ENCODE results near the gene ZNF25. TPM values are rescaled to one million over a fixed set of nuclear protein-coding genes. Genes with fewer than 3 reads are reported as not detected.
"Not testable (repeated sequence)": the region's sequence is repeated elsewhere in the genome, so short reads cannot be mapped to it uniquely, and the experiment has no call there.

The ZNF25 gene
- 3.2 TPM for polyA plus RNA-seq

DNA sequence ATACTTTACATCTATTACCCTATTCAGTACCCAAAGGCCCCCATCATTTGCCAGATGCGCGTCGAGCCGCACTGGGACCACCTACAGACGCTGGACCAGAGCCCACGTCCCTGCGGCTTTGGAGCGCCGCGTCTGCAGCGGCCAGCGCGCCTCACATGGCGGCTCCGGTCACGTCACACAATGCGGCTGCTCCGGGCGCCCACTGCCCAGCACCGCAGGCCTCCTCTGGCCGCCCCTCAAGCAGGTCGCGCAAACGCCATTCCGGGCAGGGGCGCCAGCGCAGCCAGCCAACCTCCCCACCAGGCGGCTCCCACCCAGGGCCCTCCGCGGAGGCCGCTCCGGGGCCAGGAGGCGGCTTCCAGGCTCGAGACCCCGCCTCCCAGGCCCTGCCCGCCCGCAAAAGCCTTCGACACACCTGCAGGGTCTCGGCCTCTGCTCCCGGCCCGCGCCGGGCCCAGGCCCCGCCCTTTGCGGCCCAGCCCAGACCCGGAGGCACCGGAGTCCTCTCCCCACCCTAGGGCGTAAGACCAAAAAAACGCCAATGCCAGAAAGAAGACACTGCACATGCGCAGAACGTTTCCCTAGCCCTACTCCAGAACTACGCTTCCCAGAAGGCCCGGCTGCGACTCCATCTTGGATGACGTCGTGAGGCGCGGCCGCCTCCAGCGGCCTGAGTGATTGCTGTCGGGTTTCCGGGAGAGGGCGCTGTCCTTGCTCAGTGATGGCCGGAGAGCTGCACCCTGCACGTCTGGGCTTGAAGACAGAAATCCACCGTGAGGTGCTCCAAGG lies at the start of gene ZNF25:
ZNF25 (minus strand) TSS at position 557 of the 789 bp plus-strand sequence. CDS start 4,925 bp downstream, outside the sequence.
- Mint-ChIP-seq H3K4me3 (peak within 1 kb of the TSS; percentile 92 to 99 (median 97)), H3K4me1 (peaks cover 16 to 21% (median 21%) of the 10 kb centered on the region in 3 donors), H3K27ac (peak within 1 kb of the TSS; percentile 93 to 99 (median 98)), H3K27me3 (no peaks in the 10 kb centered on the region), H3K36me3 (no peaks in the 10 kb centered on the region), H3K9me3 (no peaks in the 10 kb centered on the region)

DNA sequence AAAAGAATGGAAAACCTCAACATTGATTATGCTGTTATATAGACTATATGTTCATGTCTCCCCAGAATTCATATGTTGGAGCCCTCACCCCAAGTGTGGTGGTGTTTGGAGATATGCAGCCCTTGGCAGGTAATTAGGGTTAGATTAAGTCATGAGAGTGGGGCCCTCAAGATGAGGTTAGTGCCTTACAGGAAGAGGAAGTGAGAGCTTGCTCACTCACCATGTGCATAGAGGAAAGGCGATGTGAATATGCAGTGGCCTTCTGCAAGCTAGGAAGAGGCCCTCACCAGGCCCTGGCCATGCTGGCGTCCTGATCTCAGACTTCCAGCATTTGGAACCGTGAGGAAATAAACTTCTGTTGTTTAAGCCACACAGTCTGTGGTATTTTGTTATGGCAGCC lies 48.8 kb upstream of the ZNF25 start:
- Mint-ChIP-seq H3K27me3 (no peaks in the 10 kb centered on the region), H3K27ac (peak overlapping the region in 1 of 3 donors; percentile 64), H3K36me3 (peaks cover 45% of the 10 kb centered on the region), H3K4me3 (no peak overlapping the region), H3K9me3 (peaks cover 3 to 5% (median 3%) of the 10 kb centered on the region in 3 donors), H3K4me1 (peaks cover 14 to 23% (median 18%) of the 10 kb centered on the region in 3 donors)

DNA sequence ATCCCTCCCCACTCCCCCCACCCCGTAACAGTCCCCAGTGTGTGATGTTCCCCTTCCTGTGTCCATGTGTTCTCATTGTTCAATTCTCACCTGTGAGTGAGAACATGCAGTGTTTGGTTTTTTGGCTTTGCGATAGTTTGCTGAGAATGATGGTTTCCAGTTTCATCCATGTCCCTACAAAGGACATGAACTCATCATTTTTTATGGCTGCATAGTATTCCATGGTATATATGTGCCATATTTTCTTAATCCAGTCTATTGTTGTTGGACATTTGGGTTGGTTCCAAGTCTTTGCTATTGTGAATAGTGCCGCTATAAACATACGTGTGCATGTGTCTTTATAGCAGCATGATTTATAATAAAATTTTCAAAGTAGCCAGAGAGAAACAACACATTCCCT lies 42.7 kb upstream of the ZNF25 start:
- Mint-ChIP-seq H3K4me3 (peak overlapping the region in 1 of 4 donors; percentile 3), H3K36me3 (peaks cover 37% of the 10 kb centered on the region), H3K4me1 (peaks cover 11 to 27% (median 15%) of the 10 kb centered on the region in 3 donors)
- not testable (repeated sequence) for H3K27me3 Mint-ChIP-seq, H3K9me3 Mint-ChIP-seq, H3K27ac Mint-ChIP-seq

DNA sequence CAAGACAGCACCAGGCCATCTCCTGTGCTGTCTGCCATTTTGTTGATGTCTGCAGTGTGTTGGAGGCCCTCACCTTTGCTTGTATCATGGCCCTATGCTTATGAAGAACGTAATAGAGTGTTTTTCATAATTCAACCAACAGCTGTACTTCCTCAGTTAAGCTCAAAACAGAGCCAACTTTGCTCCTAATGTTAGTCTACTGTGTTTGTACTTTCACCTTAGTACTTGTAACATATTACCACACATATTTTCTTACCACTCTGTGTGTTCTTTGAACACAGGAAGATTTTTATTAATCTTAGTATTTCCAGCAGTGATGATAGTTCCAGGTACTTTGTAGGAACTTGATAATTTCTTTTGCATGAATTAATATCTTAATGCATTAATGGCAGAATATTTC lies 39.9 kb upstream of the ZNF25 start:
- Mint-ChIP-seq H3K36me3 (peaks cover 30% of the 10 kb centered on the region), H3K27me3 (no peaks in the 10 kb centered on the region), H3K4me3 (no peak overlapping the region), H3K9me3 (peaks cover 0 to 6% (median 0%) of the 10 kb centered on the region in 3 donors), H3K27ac (no peak overlapping the region), H3K4me1 (peaks cover 25 to 32% (median 29%) of the 10 kb centered on the region in 3 donors)

DNA sequence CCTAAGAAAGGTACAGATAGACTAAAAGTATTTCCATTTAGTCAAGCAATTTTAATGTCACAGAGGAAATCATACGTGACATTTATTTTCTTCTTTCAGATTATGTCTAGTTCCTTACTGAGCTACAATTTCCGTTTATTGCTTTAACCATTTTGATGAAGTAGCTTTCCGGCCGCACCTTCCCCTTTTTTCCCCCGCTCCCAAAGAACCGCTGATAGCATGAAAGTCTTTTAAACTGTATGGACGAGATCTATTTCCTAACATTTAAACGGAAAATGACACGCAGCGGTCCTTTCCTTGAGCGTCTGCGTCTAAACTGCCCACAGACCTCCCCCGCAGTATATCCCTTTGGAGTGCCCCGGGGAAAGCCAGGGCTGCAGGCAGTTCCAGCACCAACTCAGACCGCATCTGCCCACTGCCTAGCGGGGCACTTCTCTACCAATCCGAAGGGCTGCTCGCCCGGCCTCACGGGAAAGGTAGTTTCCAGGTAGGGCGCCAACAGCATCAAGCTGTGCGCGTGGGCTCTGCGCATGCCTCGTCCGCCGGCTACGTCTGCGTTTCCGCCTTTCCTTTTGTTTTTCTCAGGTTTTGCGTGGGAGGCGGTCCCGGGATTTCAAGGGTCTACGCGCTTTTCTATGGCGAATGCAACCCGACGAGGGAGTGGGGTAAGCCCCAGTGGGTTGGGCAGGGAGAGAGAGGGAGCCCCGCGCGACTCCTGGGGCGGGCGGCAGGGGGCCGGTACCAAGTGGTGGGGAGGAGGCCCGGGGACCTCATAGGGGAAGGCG lies 33.9 kb upstream of the ZNF25 start, which contains the start of gene ZNF33A:
ZNF33A (plus strand) TSS at position 557 of the 785 bp plus-strand sequence. CDS start 1,667 bp downstream, outside the sequence.
- H3K9me3 Mint-ChIP-seq = no peaks in the 10 kb centered on the region
- no peaks in the 10 kb centered on the region for H3K27me3 Mint-ChIP-seq
- peak within 1 kb of the TSS; percentile 93 to 99 (median 96) for H3K4me3 Mint-ChIP-seq
- peak within 1 kb of the TSS; percentile 98 to 100 (median 99) for H3K27ac Mint-ChIP-seq
- peaks cover 19 to 27% (median 27%) of the 10 kb centered on the region in 3 donors for H3K4me1 Mint-ChIP-seq
- H3K36me3 Mint-ChIP-seq = peaks cover 5% of the 10 kb centered on the region

DNA sequence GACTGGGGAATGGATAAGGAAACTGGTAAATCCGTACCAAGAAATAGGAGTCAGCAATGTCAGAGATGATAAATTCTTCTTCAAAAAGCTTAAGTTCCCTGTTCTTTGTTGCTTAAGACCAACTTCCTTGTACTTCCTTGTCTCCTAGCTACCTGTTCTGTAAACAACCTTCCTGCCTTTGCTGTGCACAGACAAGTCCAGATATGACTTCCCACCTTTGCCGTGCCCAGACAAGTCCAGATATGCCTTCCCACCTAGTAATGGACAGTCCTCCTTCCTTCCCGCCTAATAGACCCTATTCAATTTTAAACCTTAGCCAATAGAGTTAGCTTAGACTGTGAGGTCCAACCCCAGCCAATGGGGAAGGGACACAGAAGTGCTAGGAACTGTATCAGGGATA lies 31.5 kb upstream of the ZNF25 start:
- H3K27me3 Mint-ChIP-seq = no peaks in the 10 kb centered on the region
- peak overlapping the region in 1 of 3 donors; percentile 62 for H3K27ac Mint-ChIP-seq
- no peaks in the 10 kb centered on the region for H3K9me3 Mint-ChIP-seq
- H3K4me3 Mint-ChIP-seq = peak overlapping the region in 1 of 4 donors; percentile 41
- H3K36me3 Mint-ChIP-seq = peaks cover 5% of the 10 kb centered on the region
- H3K4me1 Mint-ChIP-seq = peaks cover 8 to 19% (median 16%) of the 10 kb centered on the region in 3 donors

DNA sequence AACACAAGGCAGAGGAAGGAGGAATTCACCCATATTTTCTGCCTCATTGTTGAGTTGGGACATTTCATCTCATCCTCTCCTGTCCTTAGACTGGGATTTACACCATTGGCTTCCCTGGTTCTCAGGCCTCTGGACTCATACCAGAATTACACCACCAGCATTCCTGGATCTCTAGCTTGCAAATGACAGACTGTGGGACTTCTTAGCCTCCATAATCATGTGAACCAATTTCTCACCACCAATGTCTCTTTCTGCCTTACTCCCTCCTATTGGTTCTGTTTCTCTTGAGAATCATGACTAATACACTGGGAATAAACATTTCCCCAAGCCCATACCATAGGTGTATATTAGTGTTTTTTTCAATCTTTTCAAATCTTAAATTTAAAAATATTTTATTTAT lies 31.1 kb upstream of the ZNF25 start:
- H3K36me3 Mint-ChIP-seq = peaks cover 5% of the 10 kb centered on the region
- H3K27ac Mint-ChIP-seq = no peak overlapping the region
- H3K4me3 Mint-ChIP-seq = peak overlapping the region in 1 of 4 donors; percentile 22
- H3K4me1 Mint-ChIP-seq = peaks cover 8 to 17% (median 14%) of the 10 kb centered on the region in 3 donors
- no peaks in the 10 kb centered on the region for H3K9me3 Mint-ChIP-seq
- no peaks in the 10 kb centered on the region for H3K27me3 Mint-ChIP-seq

DNA sequence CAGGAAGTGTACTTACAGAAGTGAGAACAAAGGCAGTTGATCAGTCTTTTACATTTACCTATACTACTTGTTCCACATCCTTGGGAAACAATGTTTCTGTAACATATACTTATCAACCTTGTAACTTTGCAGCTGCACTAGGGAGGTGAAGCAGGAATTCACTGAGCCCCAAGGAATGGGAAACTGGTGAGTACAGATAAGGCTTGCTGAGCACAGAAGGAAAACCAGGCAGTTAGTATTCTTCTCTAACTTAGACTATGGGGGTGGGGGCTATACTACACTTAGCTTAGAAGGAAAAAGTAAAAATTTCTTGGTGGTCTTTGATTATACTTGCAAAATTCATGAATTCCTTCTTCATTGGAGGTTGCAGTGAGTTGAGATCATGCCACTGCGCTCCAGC lies 27.1 kb upstream of the ZNF25 start:
- Mint-ChIP-seq H3K4me3 (no peak overlapping the region), H3K4me1 (peaks cover 0 to 1% (median 0%) of the 10 kb centered on the region in 3 donors), H3K27me3 (no peaks in the 10 kb centered on the region), H3K9me3 (peaks cover 0 to 2% (median 0%) of the 10 kb centered on the region in 3 donors), H3K27ac (no peak overlapping the region), H3K36me3 (peaks cover 2% of the 10 kb centered on the region)

DNA sequence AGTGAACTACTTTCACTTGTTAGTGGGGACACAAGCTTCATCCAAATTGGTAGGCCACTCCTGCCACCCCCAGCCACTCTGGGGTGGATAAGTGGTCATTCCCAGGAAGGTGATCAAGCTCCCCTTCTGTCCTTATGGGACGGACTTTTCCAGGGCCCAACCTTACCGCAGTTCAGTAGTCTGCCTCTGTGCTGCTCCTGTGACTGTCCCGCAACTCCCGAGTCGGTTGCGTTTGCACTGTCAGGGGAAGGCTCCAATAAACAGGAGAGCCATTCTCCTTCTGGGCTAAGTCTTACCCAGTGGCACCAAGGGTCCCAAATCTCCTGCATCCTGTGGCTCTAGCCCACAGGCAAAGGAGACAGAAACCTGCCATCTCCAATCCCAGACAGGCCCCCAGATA lies 26.6 kb upstream of the ZNF25 start:
- Mint-ChIP-seq H3K36me3 (peaks cover 2% of the 10 kb centered on the region), H3K4me3 (no peak overlapping the region), H3K27ac (no peak overlapping the region), H3K4me1 (no peaks in the 10 kb centered on the region), H3K27me3 (no peaks in the 10 kb centered on the region), H3K9me3 (peaks cover 0 to 2% (median 0%) of the 10 kb centered on the region in 3 donors)

DNA sequence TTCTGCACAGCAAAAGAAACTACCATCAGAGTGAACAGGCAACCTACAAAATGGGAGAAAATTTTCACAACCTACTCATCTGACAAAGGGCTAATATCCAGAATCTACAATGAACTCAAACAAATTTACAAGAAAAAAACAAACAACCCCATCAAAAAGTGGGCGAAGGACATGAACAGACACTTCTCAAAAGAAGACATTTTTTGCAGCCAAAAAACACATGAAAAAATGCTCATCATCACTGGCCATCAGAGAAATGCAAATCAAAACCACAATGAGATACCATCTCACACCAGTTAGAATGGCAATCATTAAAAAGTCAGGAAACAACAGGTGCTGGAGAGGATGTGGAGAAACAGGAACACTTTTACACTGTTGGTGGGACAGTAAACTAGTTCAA lies 24.0 kb upstream of the ZNF25 start:
- not testable (repeated sequence) for H3K4me1 Mint-ChIP-seq, H3K27me3 Mint-ChIP-seq, H3K27ac Mint-ChIP-seq, H3K4me3 Mint-ChIP-seq, H3K9me3 Mint-ChIP-seq, H3K36me3 Mint-ChIP-seq

DNA sequence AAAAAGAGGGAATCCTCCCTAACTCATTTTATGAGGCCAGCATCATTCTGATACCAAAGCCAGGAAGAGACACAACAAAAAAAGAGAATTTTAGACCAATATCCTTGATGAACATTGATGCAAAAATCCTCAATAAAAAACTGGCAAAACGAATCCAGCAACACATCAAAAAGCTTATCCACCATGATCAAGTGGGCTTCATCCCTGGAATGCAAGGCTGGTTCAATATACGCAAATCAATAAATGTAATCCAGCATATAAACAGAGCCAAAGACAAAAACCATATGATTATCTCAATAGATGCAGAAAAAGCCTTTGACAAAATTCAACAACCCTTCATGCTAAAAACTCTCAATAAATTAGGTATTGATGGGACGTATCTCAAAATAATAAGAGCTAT lies 22.5 kb upstream of the ZNF25 start:
- not testable (repeated sequence) for H3K9me3 Mint-ChIP-seq, H3K27ac Mint-ChIP-seq, H3K4me1 Mint-ChIP-seq, H3K36me3 Mint-ChIP-seq, H3K27me3 Mint-ChIP-seq, H3K4me3 Mint-ChIP-seq

DNA sequence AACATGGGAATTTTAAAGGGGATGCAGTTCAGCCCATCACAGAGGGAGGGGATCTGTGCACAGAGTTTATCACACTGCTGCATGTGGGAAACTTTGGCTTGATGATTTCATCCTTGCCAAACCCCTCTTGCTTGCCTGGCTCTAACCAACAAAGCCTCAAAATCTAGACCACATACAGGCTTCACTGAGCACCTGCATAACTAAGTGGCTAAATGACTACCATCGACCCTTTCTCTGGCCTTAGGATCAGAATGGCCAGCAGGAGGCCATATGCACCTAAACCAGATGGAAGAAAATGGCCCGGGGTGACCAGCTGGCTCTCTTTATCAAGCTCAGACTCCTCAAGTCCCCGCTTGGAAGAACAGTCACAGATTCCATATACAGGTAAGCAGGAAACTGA lies 15.6 kb upstream of the ZNF25 start:
- Mint-ChIP-seq H3K4me1 (no peaks in the 10 kb centered on the region), H3K4me3 (no peak overlapping the region), H3K27me3 (no peaks in the 10 kb centered on the region), H3K36me3 (no peaks in the 10 kb centered on the region), H3K9me3 (no peaks in the 10 kb centered on the region), H3K27ac (no peak overlapping the region)

DNA sequence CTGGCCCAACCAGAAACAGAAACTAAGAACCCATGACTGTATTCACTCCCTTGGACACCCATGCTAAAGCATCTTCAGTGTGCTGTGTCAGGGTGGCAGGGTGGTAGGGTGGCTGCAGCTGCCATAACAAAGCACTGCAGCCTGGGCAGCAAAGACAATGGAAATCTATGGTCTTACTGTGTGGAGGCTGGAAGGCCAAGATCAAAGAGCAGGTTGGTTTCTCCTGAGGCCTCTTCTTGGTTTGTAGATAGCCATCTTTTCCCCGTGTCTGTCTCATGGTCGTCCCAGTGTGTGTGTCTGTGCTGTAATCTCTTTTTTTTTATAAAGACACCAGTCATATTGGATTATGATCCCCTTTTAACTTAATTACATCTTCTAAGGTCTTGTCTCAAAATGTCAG lies 15.2 kb upstream of the ZNF25 start:
- Mint-ChIP-seq H3K27ac (no peak overlapping the region), H3K4me1 (no peaks in the 10 kb centered on the region), H3K4me3 (no peak overlapping the region), H3K9me3 (no peaks in the 10 kb centered on the region), H3K36me3 (no peaks in the 10 kb centered on the region), H3K27me3 (no peaks in the 10 kb centered on the region)

DNA sequence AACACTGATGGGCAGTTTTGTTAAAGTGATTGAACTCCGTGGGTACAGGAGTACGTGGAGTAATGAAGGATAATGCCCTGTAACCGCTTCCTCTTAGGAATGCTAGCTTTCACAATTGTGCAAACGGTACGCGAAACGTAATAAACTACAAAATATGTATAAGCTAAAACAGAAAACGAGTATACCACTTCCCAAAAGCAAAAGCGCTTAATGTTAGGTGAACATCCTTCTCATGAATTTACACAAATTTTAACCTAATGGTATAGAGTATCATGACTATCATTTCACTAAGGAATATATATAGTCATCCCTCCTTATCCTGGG lies 395 bp upstream of the ZNF25 start:
- Mint-ChIP-seq H3K27ac (peak overlapping the region; percentile 93 to 99 (median 98)), H3K4me3 (peak overlapping the region; percentile 92 to 99 (median 97)), H3K27me3 (no peaks in the 10 kb centered on the region), H3K36me3 (no peaks in the 10 kb centered on the region), H3K9me3 (no peaks in the 10 kb centered on the region), H3K4me1 (peaks cover 16 to 21% (median 21%) of the 10 kb centered on the region in 3 donors)

DNA sequence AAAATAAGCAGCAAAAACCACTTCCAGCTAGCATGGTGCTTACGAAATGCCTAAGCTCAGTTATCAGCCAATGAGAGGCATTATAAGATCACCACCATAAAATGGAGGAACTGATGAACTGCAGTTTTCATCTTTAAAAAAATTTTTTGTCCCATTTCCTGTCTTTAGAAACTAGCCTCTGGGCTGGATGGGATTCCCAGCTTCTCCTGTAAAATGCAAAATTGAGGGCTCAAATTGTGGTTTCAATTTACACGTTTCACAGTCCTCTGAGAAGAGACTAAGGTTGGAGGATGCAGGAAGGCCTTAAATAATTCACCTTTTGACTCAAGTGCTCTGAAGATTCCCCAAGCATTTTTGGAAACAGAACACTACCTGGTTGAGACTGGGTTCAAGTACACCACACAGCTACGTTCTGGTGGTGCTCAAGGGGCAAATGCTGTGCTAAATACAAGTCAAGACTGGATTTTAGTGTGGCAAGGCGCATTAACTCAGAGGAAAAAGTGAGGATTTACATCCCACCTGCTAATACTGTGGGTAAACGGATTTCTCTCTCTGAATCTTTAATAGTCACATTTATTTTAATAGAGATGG lies 951 bp downstream of the ZNF25 start:
- Mint-ChIP-seq H3K4me1 (peaks cover 16 to 21% (median 21%) of the 10 kb centered on the region in 3 donors), H3K36me3 (no peaks in the 10 kb centered on the region), H3K9me3 (no peaks in the 10 kb centered on the region), H3K4me3 (peak overlapping the region; percentile 92 to 99 (median 97)), H3K27ac (peak overlapping the region; percentile 93 to 99 (median 98)), H3K27me3 (no peaks in the 10 kb centered on the region)
